NCI-H2227 (cell line): ENCODE data around the gene SCN3B.

Source experiments
- DNase-seq: peaks from one replicate; lab custom pipeline; 2025; ENCODE audit not compliant: unreplicated experiment; lab: John Stamatoyannopoulos, UW

The SCN3B gene

GRCh38 chr11:123601136-123601535 lies 53.3 kb downstream of the SCN3B start:
- no peak for DNase-seq

- no peak for DNase-seq
These were observed 56.6 kb downstream of the SCN3B start for GRCh38 chr11:123597859-123598258.

- no peak for DNase-seq
These were observed 59.5 kb downstream of the SCN3B start for GRCh38 chr11:123594921-123595320.

GRCh38 chr11:123594188-123594901 lies 60.1 kb downstream of the SCN3B start:
- no peak for DNase-seq

- no peak for DNase-seq
These were observed 60.9 kb downstream of the SCN3B start for GRCh38 chr11:123593570-123593969.

DNA sequence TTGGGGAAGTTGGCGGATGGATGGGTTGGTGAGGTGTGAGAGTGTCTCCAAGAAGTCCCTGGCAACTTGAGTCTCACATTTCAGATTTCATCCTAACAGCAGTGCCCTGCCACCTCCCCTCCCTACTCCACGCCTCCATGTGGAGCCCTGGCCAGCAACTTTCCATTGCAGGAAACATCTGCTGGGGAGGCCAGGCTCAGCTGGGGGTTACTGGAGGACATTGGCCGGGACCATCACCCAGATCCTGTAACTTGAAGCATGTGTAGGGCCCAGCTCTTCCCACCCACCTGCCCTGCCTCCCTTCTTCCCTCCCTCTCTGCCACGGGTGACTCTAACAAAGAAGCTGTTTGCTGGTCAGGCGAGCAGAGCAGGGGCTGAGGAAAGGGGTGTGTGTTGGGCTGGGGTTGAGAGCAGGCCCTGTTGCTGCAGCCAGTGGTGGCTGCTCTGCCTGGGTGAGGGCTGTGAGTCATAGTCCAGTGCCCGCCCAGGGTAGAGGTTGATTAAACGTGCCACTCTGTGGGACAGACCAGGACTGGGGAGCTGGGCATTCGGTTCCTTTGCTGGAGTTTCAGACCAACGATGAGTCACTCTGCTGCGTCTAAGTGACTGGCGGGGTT lies 64.0 kb downstream of the SCN3B start:
- DNase-seq, result no peak

GRCh38 chr11:123588864-123589262 lies 65.6 kb downstream of the SCN3B start:
- DNase-seq, result no peak

DNA sequence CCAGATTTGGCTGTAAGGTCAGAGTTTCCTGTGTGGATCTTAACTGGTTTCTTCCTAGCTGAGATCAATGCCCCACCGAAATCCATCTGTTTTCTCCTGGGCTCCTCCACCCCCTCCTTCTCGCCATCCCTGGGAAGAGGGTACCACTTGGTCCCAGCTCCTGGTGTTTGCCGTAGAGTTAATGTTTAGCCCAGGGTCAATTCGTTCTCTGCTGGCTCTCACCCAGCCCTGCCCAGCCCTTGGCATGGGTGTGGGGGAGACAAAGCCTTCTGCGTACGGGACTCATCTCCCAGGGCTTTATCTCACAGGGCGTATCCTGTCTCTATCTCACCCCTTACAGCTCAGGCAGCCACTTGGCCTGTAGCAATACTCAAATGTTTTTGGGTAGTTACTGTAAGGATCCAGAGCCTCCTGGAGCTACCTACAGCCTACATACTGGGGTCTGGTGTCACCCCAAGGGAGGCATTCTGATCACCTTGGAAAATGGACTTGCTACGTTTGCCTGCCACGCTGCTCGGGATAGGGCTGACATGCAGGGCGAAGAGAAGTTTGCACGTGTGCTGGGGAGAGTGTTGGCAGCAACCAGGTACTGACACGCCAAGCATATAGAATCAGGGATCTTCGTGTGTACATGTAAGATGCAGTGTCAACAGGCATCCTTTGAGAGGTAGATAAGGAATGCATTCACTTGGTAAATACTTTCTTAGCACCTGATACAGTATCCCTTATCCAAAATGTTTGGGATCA lies 66.1 kb downstream of the SCN3B start:
- no peak for DNase-seq

- no peak for DNase-seq
These were observed 66.9 kb downstream of the SCN3B start for GRCh38 chr11:123587559-123587958.

DNA sequence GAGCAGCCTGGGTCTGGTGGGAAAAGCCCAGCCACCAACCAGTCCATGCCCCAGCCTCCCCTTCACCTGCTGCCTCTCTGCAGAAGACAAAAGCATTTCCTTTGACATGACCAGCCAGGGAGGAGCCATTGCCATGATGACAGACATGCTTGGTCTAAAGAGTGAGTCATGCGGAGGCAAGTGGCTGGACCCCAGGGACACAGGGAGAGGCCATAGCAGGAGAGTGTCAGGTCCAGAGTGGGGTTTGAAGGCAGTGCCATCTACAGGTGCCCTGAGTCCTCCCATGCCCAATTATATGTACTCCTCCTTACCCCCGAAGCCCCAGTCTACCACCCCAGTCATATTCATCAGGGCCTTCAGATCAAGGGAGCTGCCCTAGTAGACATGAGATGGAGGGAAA lies 67.4 kb downstream of the SCN3B start:
- DNase-seq, result no peak

GRCh38 chr11:123586568-123586967 lies 67.9 kb downstream of the SCN3B start:
- DNase-seq, result no peak

- DNase-seq, result no peak
These were observed 68.7 kb downstream of the SCN3B start for GRCh38 chr11:123585706-123586105.

GRCh38 chr11:123585206-123585605 lies 69.2 kb downstream of the SCN3B start:
- DNase-seq, result no peak

GRCh38 chr11:123584737-123585136 lies 69.7 kb downstream of the SCN3B start:
- no peak for DNase-seq

DNA sequence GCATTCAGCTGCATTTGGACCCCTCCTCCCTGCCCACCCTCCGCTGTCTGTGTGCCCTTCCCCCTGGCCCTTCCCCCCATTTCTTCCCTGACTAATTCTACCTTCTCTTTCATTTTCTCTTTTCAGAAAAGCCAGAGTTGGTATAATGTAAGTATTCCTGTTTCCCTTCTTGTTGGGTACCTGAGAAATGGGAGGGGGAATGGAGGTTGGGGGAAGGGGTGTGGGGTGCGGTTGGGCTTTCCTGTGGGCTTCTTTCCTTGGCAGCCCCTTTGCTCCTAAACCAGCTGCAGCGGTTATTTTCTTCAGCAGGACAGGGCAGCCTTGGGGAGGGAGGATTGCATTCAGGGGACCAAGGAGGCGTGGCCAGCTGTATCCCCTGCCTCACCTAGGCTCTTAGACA lies 70.2 kb downstream of the SCN3B start:
- no peak for DNase-seq

DNA sequence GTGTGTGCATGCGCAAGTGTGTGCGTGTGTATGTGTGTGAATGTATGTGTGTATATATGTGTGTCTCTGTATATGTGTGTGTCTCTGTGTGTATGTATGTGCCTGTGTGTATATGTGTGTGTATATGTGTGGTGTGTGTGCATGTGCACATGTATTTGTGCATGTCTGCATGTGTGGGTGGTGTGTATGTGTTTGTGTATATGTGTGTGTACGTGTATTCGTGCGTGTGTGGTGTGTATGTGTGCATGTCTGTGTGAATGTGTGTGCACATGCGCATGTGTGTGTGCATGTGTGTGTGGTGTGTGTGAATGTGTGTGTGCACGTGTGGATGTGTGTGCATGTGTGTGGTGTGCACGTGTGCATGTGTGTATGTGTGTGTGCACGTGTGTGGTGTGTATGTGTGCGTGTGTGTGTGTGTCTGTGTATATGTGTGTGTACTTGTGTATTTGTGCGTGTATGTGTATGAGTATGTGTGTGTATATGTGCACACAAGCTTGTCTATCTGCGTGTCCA lies 71.4 kb downstream of the SCN3B start:
- DNase-seq, result no peak

DNA sequence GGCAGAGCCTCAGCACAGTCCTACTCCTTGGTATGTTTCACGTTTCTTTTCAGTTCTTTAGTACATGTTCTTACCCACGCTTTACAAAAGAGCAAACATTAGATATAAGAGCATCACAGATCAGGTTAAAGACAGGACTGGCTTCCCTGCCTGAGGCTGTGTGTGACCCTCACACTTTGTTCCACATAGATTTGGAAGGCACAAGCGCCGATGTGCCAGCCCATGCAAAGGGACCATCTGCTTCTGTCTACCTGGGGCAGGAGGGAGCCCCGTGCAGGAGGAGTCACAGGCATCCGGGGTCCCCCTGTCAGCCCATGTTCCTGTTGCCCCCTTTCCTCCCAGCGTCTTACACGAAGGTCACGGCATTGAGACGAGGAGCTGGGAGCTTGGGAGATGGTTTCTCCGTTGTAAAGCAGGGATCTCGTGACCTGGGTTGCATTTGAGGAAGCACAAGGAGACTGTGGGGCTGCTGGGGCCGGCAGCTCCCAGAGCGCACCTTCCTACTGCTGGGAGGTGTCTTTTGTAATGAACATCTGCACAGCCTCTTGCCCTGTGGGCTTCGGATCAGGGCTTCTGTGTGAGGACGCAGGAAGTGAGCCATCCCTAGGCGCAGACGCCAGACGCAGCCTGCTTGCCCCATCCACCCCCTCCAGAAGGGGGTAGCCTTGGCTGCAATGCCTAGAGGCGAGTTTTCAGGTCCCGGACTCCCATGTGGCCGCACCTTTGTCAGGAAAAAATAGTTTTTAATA lies 72.6 kb downstream of the SCN3B start:
- no peak for DNase-seq

GRCh38 chr11:123580557-123581275 lies 73.7 kb downstream of the SCN3B start:
- peak; percentile 71 for DNase-seq

DNA sequence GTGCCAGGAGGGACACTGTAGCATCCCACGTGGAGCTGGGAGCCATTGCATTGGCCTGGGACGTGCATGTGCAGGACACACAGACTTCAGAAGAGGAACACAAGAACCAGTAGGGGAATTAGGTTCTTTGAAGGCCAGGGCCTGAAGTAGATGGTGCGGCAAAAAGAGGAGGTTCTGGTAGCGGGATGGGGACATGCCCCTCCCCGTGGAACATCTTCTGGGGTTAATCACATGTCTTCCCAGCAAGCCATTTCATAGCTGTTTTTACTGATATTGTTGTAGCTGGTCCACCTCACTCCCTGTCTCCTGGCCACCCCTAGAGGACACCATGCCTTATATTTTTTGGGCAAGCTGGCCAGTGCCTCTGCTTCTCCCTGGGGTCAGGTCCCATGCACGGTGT lies 74.3 kb downstream of the SCN3B start:
- no peak for DNase-seq

DNA sequence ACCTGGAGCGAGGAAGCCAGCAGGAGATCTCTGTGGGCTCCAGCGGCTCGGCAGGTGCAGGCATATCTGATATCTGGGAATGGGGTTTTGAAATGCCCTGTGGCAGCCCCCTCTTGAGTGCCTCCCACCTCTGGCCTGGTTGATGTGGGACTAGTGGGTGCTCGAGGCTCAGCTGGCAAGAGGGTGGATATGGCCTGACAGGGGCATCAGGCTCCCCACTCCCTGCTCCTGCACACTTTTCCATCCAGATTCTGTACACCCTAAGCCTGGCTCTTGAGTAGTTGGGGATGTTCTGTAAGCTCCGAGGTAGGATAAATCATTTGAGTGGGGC lies 75.0 kb downstream of the SCN3B start:
- no peak for DNase-seq
